GM18507 (cell line): ENCODE measurements around the gene SLC25A24.
"Not testable (repeated sequence)": the region's sequence is repeated elsewhere in the genome, so short reads cannot be mapped to it uniquely, and the experiment has no call there.

Experiments
- DNase-seq: peaks from one replicate; pipeline ENCODE4 v3.0.0; 2011; ENCODE audit warnings: low read depth; ENCODE audit not compliant: insufficient read length; ENCODE audit errors: extremely low spot score
- FAIRE-seq: peaks from 2 replicates; lab custom pipeline; 2011; peaks lifted over from hg19 to GRCh38; lab: Jason Lieb, UNC

The SLC25A24 gene

GRCh38 chr1:108142773-108143394, 57.3 kb downstream of the SLC25A24 start:
- DNase-seq (no peak), FAIRE-seq (no peak)

GRCh38 chr1:108142258-108142657, 57.9 kb downstream of the SLC25A24 start:
- FAIRE-seq = no peak

GRCh38 chr1:108141621-108142020, 58.5 kb downstream of the SLC25A24 start:
- DNase-seq = no peak
- FAIRE-seq = no peak

More at GRCh38 chr1:108142258-108142657, 57.9 kb downstream of the SLC25A24 start:
- no peak for DNase-seq

GRCh38 chr1:108140936-108141335, 59.2 kb downstream of the SLC25A24 start:
- DNase-seq = no peak
- no peak for FAIRE-seq

- no peak for FAIRE-seq
- DNase-seq = no peak
Observed at GRCh38 chr1:108140177-108140576, 60.0 kb downstream of the SLC25A24 start.

GRCh38 chr1:108139555-108139954, 60.6 kb downstream of the SLC25A24 start:
- FAIRE-seq = not testable (repeated sequence)

GRCh38 chr1:108133148-108133547, 67.0 kb downstream of the SLC25A24 start:
- DNase-seq, FAIRE-seq: not testable (repeated sequence)

More at GRCh38 chr1:108139555-108139954, 60.6 kb downstream of the SLC25A24 start:
- not testable (repeated sequence) for DNase-seq

GRCh38 chr1:108132367-108132766, 67.8 kb downstream of the SLC25A24 start:
- DNase-seq, FAIRE-seq: not testable (repeated sequence)

GRCh38 chr1:108131281-108131680, 68.9 kb downstream of the SLC25A24 start:
- FAIRE-seq, DNase-seq: not testable (repeated sequence)

- FAIRE-seq (no peak), DNase-seq (no peak)
Observed at GRCh38 chr1:108130794-108131193, 69.3 kb downstream of the SLC25A24 start.

GRCh38 chr1:108129999-108130398, 70.1 kb downstream of the SLC25A24 start:
- FAIRE-seq (no peak), DNase-seq (no peak)

GRCh38 chr1:108125312-108126138, 74.6 kb downstream of the SLC25A24 start:
- peak; percentile 73 for FAIRE-seq
- peak; percentile 30 for DNase-seq

GRCh38 chr1:108124622-108125311, 75.4 kb downstream of the SLC25A24 start:
- FAIRE-seq (no peak), DNase-seq (no peak)

- FAIRE-seq (no peak), DNase-seq (no peak)
Observed at GRCh38 chr1:108124023-108124422, 76.1 kb downstream of the SLC25A24 start.

- no peak for FAIRE-seq
- DNase-seq = no peak
Observed at GRCh38 chr1:108121358-108122143, 78.6 kb downstream of the SLC25A24 start.

- no peak for DNase-seq
- FAIRE-seq = no peak
Observed at GRCh38 chr1:108120163-108120562, 80.0 kb downstream of the SLC25A24 start.

GRCh38 chr1:108119500-108119899, 80.6 kb downstream of the SLC25A24 start:
- DNase-seq = no peak
- FAIRE-seq = no peak

- no peak for DNase-seq
- FAIRE-seq = no peak
Observed at GRCh38 chr1:108117945-108118902, 81.9 kb downstream of the SLC25A24 start.
